K562 (cell line): ENCODE results near the gene EXOSC6. TPM values are rescaled to one million over a fixed set of nuclear protein-coding genes. Genes with fewer than 3 reads are reported as not detected.

Experiments used
- BMI1 ChIP-seq: fragments of 150-350 bp; IDR thresholded peaks from 2 replicates; pipeline ENCODE4 v1.6.1; 2014; ENCODE audit warnings: low read length
- CBFA2T3 ChIP-seq: fragments of 450-650 bp; IDR thresholded peaks from 2 replicates; pipeline ENCODE4 v1.6.1; 2017
- GABPA ChIP-seq: fragments of 200-800 bp; sonication (Bioruptor generic); conservative IDR thresholded peaks from 2 replicates; pipeline ENCODE4 v1.6.1; 2016; ENCODE audit warnings: low read depth, missing genetic modification characterization, missing compliant biosample characterization
- HIVEP1 ChIP-seq: fragments of 250-450 bp; sonication (Bioruptor Pico); IDR thresholded peaks from 2 replicates; pipeline ENCODE4 v1.4.0; 2020; ENCODE audit warnings: mild to moderate bottlenecking
- KLF10 ChIP-seq: fragments of 250-450 bp; sonication (Bioruptor Pico); IDR thresholded peaks from 2 replicates; pipeline ENCODE4 v1.6.1; 2021; ENCODE audit warnings: matching md5 sums
- RFX5 ChIP-seq: IDR thresholded peaks from 2 replicates; pipeline ENCODE4 v1.6.1; 2011; ENCODE audit warnings: low read depth, mild to moderate bottlenecking, improper control_type of control experiment, low read length
- SETDB1 ChIP-seq: IDR thresholded peaks from one replicate; pipeline ENCODE4 v1.6.1; 2012; ENCODE audit warnings: low read length, control low read depth, inconsistent platforms
- SPI1 ChIP-seq: IDR thresholded peaks from 2 replicates; pipeline ENCODE4 v1.6.1; 2011; ENCODE audit warnings: low read depth, low read length, control low read depth, borderline replicate concordance
- SREBF2 ChIP-seq: sonication (generic); formaldehyde crosslinking; IDR thresholded peaks from 2 replicates; pipeline ENCODE4 v1.4.0; 2020; ENCODE audit warnings: mild to moderate bottlenecking, missing genetic modification reagents
- SRSF1 ChIP-seq: fragments of 200-400 bp; formaldehyde crosslinking; IDR thresholded peaks from 2 replicates; pipeline ENCODE4 v1.6.1; 2017; ENCODE audit warnings: mild to moderate bottlenecking, low read depth, low read length, moderate library complexity
- TARDBP ChIP-seq: fragments of 450-650 bp; IDR thresholded peaks from 2 replicates; pipeline ENCODE4 v1.6.1; 2016
- TFE3 ChIP-seq: fragments of 450-650 bp; formaldehyde crosslinking; IDR thresholded peaks from 2 replicates; pipeline ENCODE4 v1.4.0; 2020; ENCODE audit warnings: mild to moderate bottlenecking, mixed read lengths
- XRCC4 ChIP-seq: IDR thresholded peaks from one replicate; pipeline ENCODE4 v1.6.1; 2011; ENCODE audit not compliant: insufficient read depth, insufficient read length; ENCODE audit errors: extremely low read depth
- YY1 ChIP-seq, 3 experiments: IDR thresholded peaks; 2 replicates each; pipeline ENCODE4 v1.6.1; 2011; ENCODE audit warnings: low read length in 2 of 3, mild to moderate bottlenecking in 2 of 3, moderate library complexity in 2 of 3, borderline replicate concordance in 1 of 3, control low read depth in 1 of 3, low read depth in 1 of 3; ENCODE audit not compliant: insufficient read depth in 3 of 3, insufficient replicate concordance in 2 of 3, control insufficient read depth in 1 of 3, insufficient read length in 1 of 3; ENCODE audit errors: extremely low read depth in 1 of 3
- ZBTB7A ChIP-seq: IDR thresholded peaks from 2 replicates; pipeline ENCODE4 v1.6.1; 2011; ENCODE audit warnings: low read depth, mild to moderate bottlenecking, low read length, moderate library complexity, borderline replicate concordance; ENCODE audit not compliant: control insufficient read depth
- ZNF431 ChIP-seq: sonication (generic); formaldehyde crosslinking; IDR thresholded peaks from 2 replicates; pipeline ENCODE4 v1.8.0; 2022; ENCODE audit warnings: mild to moderate bottlenecking, missing genetic modification reagents
- ZNF583 ChIP-seq: fragments of 250-450 bp; sonication (Bioruptor Pico); IDR thresholded peaks from 2 replicates; pipeline ENCODE4 v1.4.0; 2020
- polyA plus RNA-seq, 8 experiments: library from polyadenylated mRNA; depleted of rRNA in 4 of 8; stranded (reverse) in 5 of 8; unstranded in 3 of 8; fragments of >200 nt; fragmentation: Nextera tagmentation in 2 of 8; fragmentation: Illumina TruSeq in 1 of 8; extraction: Ambion mirVana in 2 of 8; extraction: Trizol in 1 of 8; gene quantifications; 2 replicates each; pipeline versions ENCODE4 v1.2.1 to v1.2.3, GENCODE V29; 2011 to 2014; ENCODE audit warnings: inconsistent platforms in 1 of 8, missing spikeins in 1 of 8
- total RNA-seq, 7 experiments: library from RNA; depleted of rRNA in 6 of 7; stranded (reverse); fragments of >200 nt in 6 of 7; fragmentation: Illumina TruSeq in 2 of 7; extraction: Trizol in 2 of 7; gene quantifications; 2 replicates each; pipeline versions ENCODE4 v1.2.1 to v1.2.3, GENCODE V29; 2011 to 2021; ENCODE audit warnings: low replicate concordance in 1 of 7
- TF ChIP-seq, protein P1 (sequence below), 2 experiments: fragments of 450-650 bp; conservative IDR thresholded peaks; 2 replicates each; pipeline ENCODE4 v1.6.1; 2017; ENCODE audit warnings: mild to moderate bottlenecking in 2 of 2, moderate library complexity in 2 of 2
- TF ChIP-seq, protein P2 (sequence below): fragments of 450-650 bp; IDR thresholded peaks from 2 replicates; pipeline ENCODE4 v1.6.1; 2017; ENCODE audit warnings: antibody characterized with exemption, mild to moderate bottlenecking

The EXOSC6 gene
- total and polyA plus RNA-seq, 9 of the 15 experiments (the other 6 are each of a cell fraction or from before 2014, with no cell fraction given): 9.2 to 29.0 (median 15.6) TPM

GRCh38 chr16:70252355-70252988 lies 732 bp upstream of the EXOSC6 start (continued):
- TF ChIP-seq, protein P1, sequence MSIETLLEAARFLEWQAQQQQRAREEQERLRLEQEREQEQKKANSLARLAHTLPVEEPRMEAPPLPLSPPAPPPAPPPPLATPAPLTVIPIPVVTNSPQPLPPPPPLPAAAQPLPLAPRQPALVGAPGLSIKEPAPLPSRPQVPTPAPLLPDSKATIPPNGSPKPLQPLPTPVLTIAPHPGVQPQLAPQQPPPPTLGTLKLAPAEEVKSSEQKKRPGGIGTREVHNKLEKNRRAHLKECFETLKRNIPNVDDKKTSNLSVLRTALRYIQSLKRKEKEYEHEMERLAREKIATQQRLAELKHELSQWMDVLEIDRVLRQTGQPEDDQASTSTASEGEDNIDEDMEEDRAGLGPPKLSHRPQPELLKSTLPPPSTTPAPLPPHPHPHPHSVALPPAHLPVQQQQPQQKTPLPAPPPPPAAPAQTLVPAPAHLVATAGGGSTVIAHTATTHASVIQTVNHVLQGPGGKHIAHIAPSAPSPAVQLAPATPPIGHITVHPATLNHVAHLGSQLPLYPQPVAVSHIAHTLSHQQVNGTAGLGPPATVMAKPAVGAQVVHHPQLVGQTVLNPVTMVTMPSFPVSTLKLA (conservative IDR thresholded peaks at IDR 0.05): no peak
- TF ChIP-seq GABPA (tag): no peak
- TF ChIP-seq SPI1: peak; percentile 65
- TF ChIP-seq SRSF1: no peak
- no peak for TF ChIP-seq ZNF583 (CRISPR knock-in tag)
- TF ChIP-seq SREBF2 (CRISPR knock-in tag): no peak
- TF ChIP-seq, protein P2, sequence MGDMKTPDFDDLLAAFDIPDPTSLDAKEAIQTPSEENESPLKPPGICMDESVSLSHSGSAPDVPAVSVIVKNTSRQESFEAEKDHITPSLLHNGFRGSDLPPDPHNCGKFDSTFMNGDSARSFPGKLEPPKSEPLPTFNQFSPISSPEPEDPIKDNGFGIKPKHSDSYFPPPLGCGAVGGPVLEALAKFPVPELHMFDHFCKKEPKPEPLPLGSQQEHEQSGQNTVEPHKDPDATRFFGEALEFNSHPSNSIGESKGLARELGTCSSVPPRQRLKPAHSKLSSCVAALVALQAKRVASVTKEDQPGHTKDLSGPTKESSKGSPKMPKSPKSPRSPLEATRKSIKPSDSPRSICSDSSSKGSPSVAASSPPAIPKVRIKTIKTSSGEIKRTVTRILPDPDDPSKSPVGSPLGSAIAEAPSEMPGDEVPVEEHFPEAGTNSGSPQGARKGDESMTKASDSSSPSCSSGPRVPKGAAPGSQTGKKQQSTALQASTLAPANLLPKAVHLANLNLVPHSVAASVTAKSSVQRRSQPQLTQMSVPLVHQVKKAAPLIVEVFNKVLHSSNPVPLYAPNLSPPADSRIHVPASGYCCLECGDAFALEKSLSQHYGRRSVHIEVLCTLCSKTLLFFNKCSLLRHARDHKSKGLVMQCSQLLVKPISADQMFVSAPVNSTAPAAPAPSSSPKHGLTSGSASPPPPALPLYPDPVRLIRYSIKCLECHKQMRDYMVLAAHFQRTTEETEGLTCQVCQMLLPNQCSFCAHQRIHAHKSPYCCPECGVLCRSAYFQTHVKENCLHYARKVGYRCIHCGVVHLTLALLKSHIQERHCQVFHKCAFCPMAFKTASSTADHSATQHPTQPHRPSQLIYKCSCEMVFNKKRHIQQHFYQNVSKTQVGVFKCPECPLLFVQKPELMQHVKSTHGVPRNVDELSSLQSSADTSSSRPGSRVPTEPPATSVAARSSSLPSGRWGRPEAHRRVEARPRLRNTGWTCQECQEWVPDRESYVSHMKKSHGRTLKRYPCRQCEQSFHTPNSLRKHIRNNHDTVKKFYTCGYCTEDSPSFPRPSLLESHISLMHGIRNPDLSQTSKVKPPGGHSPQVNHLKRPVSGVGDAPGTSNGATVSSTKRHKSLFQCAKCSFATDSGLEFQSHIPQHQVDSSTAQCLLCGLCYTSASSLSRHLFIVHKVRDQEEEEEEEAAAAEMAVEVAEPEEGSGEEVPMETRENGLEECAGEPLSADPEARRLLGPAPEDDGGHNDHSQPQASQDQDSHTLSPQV: no peak
- TF ChIP-seq HIVEP1 (CRISPR knock-in tag): no peak
- TF ChIP-seq YY1 (IDR thresholded peaks at IDR 0.05; ENCODE audit: borderline replicate concordance in 1 of 3, control insufficient read depth in 1 of 3, extremely low read depth in 1 of 3, insufficient read depth in 3 of 3, insufficient read length in 1 of 3, insufficient replicate concordance in 2 of 3, low read depth in 1 of 3, low read length in 2 of 3): no peak
- TF ChIP-seq ZBTB7A: no peak
- TF ChIP-seq SETDB1: no peak
- no peak for TF ChIP-seq TFE3 (CRISPR knock-in tag)
- TF ChIP-seq CBFA2T3: no peak
- TF ChIP-seq BMI1: no peak
- TF ChIP-seq ZNF431: no peak; the same call in 1 of the 2 replicates
- 0 out of 2 replicates have a peak, but pooled peaks have one; percentile 20 for TF ChIP-seq TARDBP
- 0 out of 2 replicates have a peak, but pooled peaks have one; percentile 42 for TF ChIP-seq KLF10
- TF ChIP-seq RFX5: no peak
- no peak for TF ChIP-seq XRCC4
